Measurements from ENCODE around the gene EME2. TPM values are rescaled to one million over a fixed set of nuclear protein-coding genes. Genes with fewer than 3 reads are reported as not detected.

Gene EME2
- total and polyA plus RNA-seq, 2 of the 13 experiments (the other 11 are each of a cell fraction or from before 2014, with no cell fraction given), result 4.4 to 7.6 TPM

GRCh38 chr16:1825381-1825863 is 52.8 kb downstream of the EME2 start (continued):
- no peak for TF ChIP-seq PRMT3 (CRISPR knock-in tag; IDR thresholded peaks at IDR 0.05; ENCODE audit: borderline replicate concordance, low read depth)
- no peak for TF ChIP-seq THAP11 (CRISPR knock-in tag; IDR thresholded peaks at IDR 0.05)
- TF ChIP-seq ZMYM4 (CRISPR knock-in tag; IDR thresholded peaks at IDR 0.05), result peak; percentile 56; the same call in 1 of the 2 replicates
- TF ChIP-seq ZNF556 (CRISPR knock-in tag; IDR thresholded peaks at IDR 0.05; ENCODE audit: borderline replicate concordance), result no peak
- 0 out of 2 replicates have a peak, but pooled peaks have one; percentile 19 for TF ChIP-seq ZNF441 (CRISPR knock-in tag; IDR thresholded peaks at IDR 0.05; ENCODE audit: borderline replicate concordance)
- TF ChIP-seq GTF3A (CRISPR knock-in tag; conservative IDR thresholded peaks at IDR 0.05), result no peak
- TF ChIP-seq ZNF879 (CRISPR knock-in tag; IDR thresholded peaks at IDR 0.05), result no peak
- 0 out of 2 replicates have a peak, but pooled peaks have one; percentile 26 for TF ChIP-seq MED13 (CRISPR knock-in tag; IDR thresholded peaks at IDR 0.05)
- TF ChIP-seq ZBTB3 (CRISPR knock-in tag; IDR thresholded peaks at IDR 0.05; ENCODE audit: borderline replicate concordance, low read depth), result no peak
- peak; percentile 59 for TF ChIP-seq NCOA2 (CRISPR knock-in tag; IDR thresholded peaks at IDR 0.05)
- TF ChIP-seq SIX1 (CRISPR knock-in tag; IDR thresholded peaks at IDR 0.05; ENCODE audit: borderline replicate concordance), result peak; percentile 40; the same call in 1 of the 2 replicates
- peak; percentile 18; the same call in 1 of the 2 replicates for TF ChIP-seq ZNF614 (CRISPR knock-in tag; IDR thresholded peaks at IDR 0.05; ENCODE audit: borderline replicate concordance)
- TF ChIP-seq ZNF264 (CRISPR knock-in tag; IDR thresholded peaks at IDR 0.05), result peak; percentile 80; the same call in 1 of the 2 replicates
- TF ChIP-seq ZNF350 (CRISPR knock-in tag; IDR thresholded peaks at IDR 0.05; ENCODE audit: borderline replicate concordance, low read depth), result peak; percentile 26; the same call in 1 of the 2 replicates
- no peak for TF ChIP-seq KMT2B (CRISPR knock-in tag; IDR thresholded peaks at IDR 0.05)
- no peak for TF ChIP-seq AGO2 (optimal IDR thresholded peaks at IDR 0.05; ENCODE audit: low read depth, low read length)
- TF ChIP-seq MYPOP (CRISPR knock-in tag; IDR thresholded peaks at IDR 0.05), result peak; percentile 91
- peak; percentile 100 for TF ChIP-seq ZNF770 (CRISPR knock-in tag; IDR thresholded peaks at IDR 0.05)
- 0 out of 2 replicates have a peak, but pooled peaks have one; percentile 31 for TF ChIP-seq CEBPG (CRISPR knock-in tag; IDR thresholded peaks at IDR 0.05)
- TF ChIP-seq ZNF788 (CRISPR knock-in tag; IDR thresholded peaks at IDR 0.05; ENCODE audit: borderline replicate concordance), result peak; percentile 54; the same call in 1 of the 2 replicates
- TF ChIP-seq ZFP37 (CRISPR knock-in tag; IDR thresholded peaks at IDR 0.05; ENCODE audit: borderline replicate concordance), result no peak
- TF ChIP-seq ZNF180 (CRISPR knock-in tag; IDR thresholded peaks at IDR 0.05; ENCODE audit: borderline replicate concordance, low read depth), result no peak
- peak; percentile 12; the same call in 1 of the 2 replicates for TF ChIP-seq SOX5 (CRISPR knock-in tag; IDR thresholded peaks at IDR 0.05; ENCODE audit: borderline replicate concordance)
- peak; percentile 94 for TF ChIP-seq ZNF362 (CRISPR knock-in tag; IDR thresholded peaks at IDR 0.05; ENCODE audit: borderline replicate concordance)
- peak; percentile 58 for TF ChIP-seq HOXA3 (CRISPR knock-in tag; IDR thresholded peaks at IDR 0.05)
- peak; percentile 58 for TF ChIP-seq HDAC1 (CRISPR knock-in tag; IDR thresholded peaks at IDR 0.05)
- TF ChIP-seq SOX13 (IDR thresholded peaks at IDR 0.05), result no peak
- TF ChIP-seq SOX13 (CRISPR knock-in tag; conservative IDR thresholded peaks at IDR 0.05 in 1 of 2, IDR thresholded peaks at IDR 0.05 in 1 of 2), result peak in 1 of 2 experiments; percentile 61; a peak in 2 of 4 replicates
- TF ChIP-seq ZNF160 (CRISPR knock-in tag; IDR thresholded peaks at IDR 0.05), result no peak

Data from HepG2 (cell line).